Measurements from ENCODE around the gene RHBDD2. TPM values are rescaled to one million over a fixed set of nuclear protein-coding genes. Genes with fewer than 3 reads are reported as not detected.

Gene RHBDD2
- total and polyA plus RNA-seq, 2 donors (not counting 3 experiments of a cell fraction or from before 2014, with no cell fraction given): 36.7 to 99.2 TPM

GRCh38 chr7:75924889-75925288, 46.1 kb downstream of the RHBDD2 start:
- intact Hi-C loops (cut with micrococcal nuclease) (no loop called here), dilution Hi-C loops (cut with MboI; ENCODE audit: extremely low pct_ligation_motif_present, low sequenced_read_pairs) (no loop called here)
- Histone ChIP-seq H3K79me2 (ENCODE audit: control insufficient read depth, insufficient read depth, low read length) (peaks cover 14% of the 10 kb centered on the region), H3K9ac (replicated peaks; ENCODE audit: extremely low read depth, insufficient read depth, low read length) (no peak overlapping the region), H4K20me1 (replicated peaks; ENCODE audit: control insufficient read depth, extremely low read depth, insufficient read depth, low read length) (no peaks in the 10 kb centered on the region), H2AFZ (ENCODE audit: low read depth, low read length) (no peak overlapping the region), H3K27me3 (ENCODE audit: control insufficient read depth in 2 of 2, insufficient read depth in 2 of 2, low read length in 2 of 2) (no peaks in the 10 kb centered on the region), H3K9me3 (replicated peaks; ENCODE audit: control insufficient read depth, insufficient read depth, low read length) (no peaks in the 10 kb centered on the region), H3K9me1 (replicated peaks; ENCODE audit: control insufficient read depth, extremely low read depth, insufficient read depth, low read length) (no peaks in the 10 kb centered on the region), H3K4me2 (ENCODE audit: insufficient read depth, low read length) (no peak overlapping the region), H3K4me3 (replicated peaks in 1 of 3; ENCODE audit: insufficient read depth in 1 of 3, low read depth in 1 of 3, low read length in 3 of 3) (no peak overlapping the region), H3K36me3 (ENCODE audit: control insufficient read depth in 2 of 2, extremely low read depth in 1 of 2, insufficient read depth in 2 of 2, low read length in 2 of 2) (peaks cover 0 to 3% of the 10 kb centered on the region in 2 experiments), H3K4me1 (ENCODE audit: control insufficient read depth, extremely low read depth, insufficient read depth, low read length) (no peaks in the 10 kb centered on the region), H3K27ac (ENCODE audit: insufficient read depth, low read depth, low read length) (no peak overlapping the region)
- BruUV-seq (replicated peaks): no TSS peak
- TF ChIP-seq EZH2 (IDR thresholded peaks at IDR 0.05; ENCODE audit: borderline replicate concordance, low read depth, low read length, severe bottlenecking) (no peak), MAX (IDR thresholded peaks at IDR 0.05; ENCODE audit: insufficient read depth, insufficient read length) (no peak), FOS (IDR thresholded peaks at IDR 0.05; ENCODE audit: borderline replicate concordance, insufficient read depth, low read length) (no peak), MYC (IDR thresholded peaks at IDR 0.05; ENCODE audit: low read depth, low read length) (no peak), POLR2AphosphoS5 (IDR thresholded peaks at IDR 0.05; ENCODE audit: insufficient read depth, low read depth, low read length) (no peak), GATA2 (IDR thresholded peaks at IDR 0.05; ENCODE audit: insufficient read depth, insufficient read length, low read depth, low read length) (no peak), CTCF (IDR thresholded peaks at IDR 0.05; ENCODE audit: extremely low read depth in 1 of 2, insufficient read depth in 1 of 2, low read depth in 1 of 2, low read length in 2 of 2) (no peak), POLR2A (IDR thresholded peaks at IDR 0.05; ENCODE audit: low read depth, low read length) (no peak), JUN (IDR thresholded peaks at IDR 0.05; ENCODE audit: borderline replicate concordance, insufficient read depth, insufficient read length, low read depth) (no peak)
- CTCF ChIA-PET: interaction anchor here (1.2 kb wide), 1 partner anchor 9 kb away, joined by 5 read pairs; no protein-coding TSS in a partner anchor
- FAIRE-seq (no peak), DNase-seq (ENCODE audit: low read depth, low spot score) (no peak)
- POLR2A ChIA-PET: no interaction called here
